Measurements from ENCODE around the gene TMEM223. TPM values are rescaled to one million over a fixed set of nuclear protein-coding genes. Genes with fewer than 3 reads are reported as not detected.
A peak's percentile ranks its signal among the peaks of the same experiment; 100 is the strongest.

Gene TMEM223
- total RNA-seq, 1 donor from 2014 or later, result 14.7 TPM

DNA sequence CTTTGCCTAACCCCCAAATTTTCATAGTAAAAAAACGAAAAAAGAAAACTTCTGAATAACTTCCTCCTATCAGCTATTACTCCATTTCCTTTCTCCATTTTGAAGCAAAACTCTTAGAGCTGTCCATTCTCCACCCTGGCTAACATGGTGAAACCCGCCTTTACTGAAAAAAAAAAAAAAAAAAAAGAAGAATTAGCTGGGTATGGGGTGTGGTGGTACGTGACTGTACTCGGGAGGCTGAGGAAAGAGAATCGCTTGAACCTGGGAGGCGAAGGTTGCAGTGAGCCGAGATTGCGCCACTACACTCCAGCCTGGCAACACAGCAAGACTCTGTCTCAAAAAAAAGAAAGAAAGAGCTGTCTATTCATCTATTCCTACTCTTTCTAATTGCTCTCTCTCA lies 24.8 kb upstream of the TMEM223 start:
- H3K4me3 Mint-ChIP-seq (ENCODE audit: unreplicated experiment), result no peak overlapping the region
- TF ChIP-seq, protein P1, sequence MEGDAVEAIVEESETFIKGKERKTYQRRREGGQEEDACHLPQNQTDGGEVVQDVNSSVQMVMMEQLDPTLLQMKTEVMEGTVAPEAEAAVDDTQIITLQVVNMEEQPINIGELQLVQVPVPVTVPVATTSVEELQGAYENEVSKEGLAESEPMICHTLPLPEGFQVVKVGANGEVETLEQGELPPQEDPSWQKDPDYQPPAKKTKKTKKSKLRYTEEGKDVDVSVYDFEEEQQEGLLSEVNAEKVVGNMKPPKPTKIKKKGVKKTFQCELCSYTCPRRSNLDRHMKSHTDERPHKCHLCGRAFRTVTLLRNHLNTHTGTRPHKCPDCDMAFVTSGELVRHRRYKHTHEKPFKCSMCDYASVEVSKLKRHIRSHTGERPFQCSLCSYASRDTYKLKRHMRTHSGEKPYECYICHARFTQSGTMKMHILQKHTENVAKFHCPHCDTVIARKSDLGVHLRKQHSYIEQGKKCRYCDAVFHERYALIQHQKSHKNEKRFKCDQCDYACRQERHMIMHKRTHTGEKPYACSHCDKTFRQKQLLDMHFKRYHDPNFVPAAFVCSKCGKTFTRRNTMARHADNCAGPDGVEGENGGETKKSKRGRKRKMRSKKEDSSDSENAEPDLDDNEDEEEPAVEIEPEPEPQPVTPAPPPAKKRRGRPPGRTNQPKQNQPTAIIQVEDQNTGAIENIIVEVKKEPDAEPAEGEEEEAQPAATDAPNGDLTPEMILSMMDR (IDR thresholded peaks at IDR 0.05), result no peak
- no peaks in the 10 kb centered on the region for H3K9me3 Mint-ChIP-seq (ENCODE audit: low read depth)
- H3K4me1 Mint-ChIP-seq (ENCODE audit: low read depth), result no peaks in the 10 kb centered on the region
- H3K27me3 Mint-ChIP-seq (ENCODE audit: low read depth), result no peaks in the 10 kb centered on the region
- H3K36me3 Mint-ChIP-seq (ENCODE audit: low read depth), result peaks cover 20% of the 10 kb centered on the region
- no peak overlapping the region for H3K27ac Mint-ChIP-seq (ENCODE audit: unreplicated experiment)
- no peak for DNase-seq (ENCODE audit: low spot score)

DNA sequence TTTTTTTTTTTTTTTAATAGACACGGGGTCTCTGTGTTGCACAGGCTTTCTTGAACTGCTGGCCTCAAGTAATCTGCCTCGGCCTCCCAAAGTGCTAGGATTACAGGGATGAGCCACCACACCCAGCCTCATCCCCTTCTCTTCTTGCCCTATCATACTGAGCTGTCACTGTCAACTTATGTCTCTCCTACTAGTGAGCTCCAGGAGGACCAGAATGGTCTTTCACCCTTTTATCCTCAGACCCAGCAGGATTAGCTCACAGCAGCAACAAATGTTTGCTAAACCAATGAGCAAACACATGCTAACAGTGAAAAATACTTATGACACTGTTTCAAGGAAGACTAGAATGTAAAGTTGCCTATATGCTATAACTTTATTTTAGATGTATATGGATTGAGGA lies 19.9 kb upstream of the TMEM223 start:
- peaks cover 13% of the 10 kb centered on the region for H3K4me1 Mint-ChIP-seq (ENCODE audit: low read depth)
- DNase-seq (ENCODE audit: low spot score), result no peak
- TF ChIP-seq, protein P1 (IDR thresholded peaks at IDR 0.05), result no peak
- peaks cover 8% of the 10 kb centered on the region for H3K36me3 Mint-ChIP-seq (ENCODE audit: low read depth)
- H3K27ac Mint-ChIP-seq (ENCODE audit: unreplicated experiment), result no peak overlapping the region
- H3K9me3 Mint-ChIP-seq (ENCODE audit: low read depth), result no peaks in the 10 kb centered on the region
- no peaks in the 10 kb centered on the region for H3K27me3 Mint-ChIP-seq (ENCODE audit: low read depth)
- H3K4me3 Mint-ChIP-seq (ENCODE audit: unreplicated experiment), result no peak overlapping the region

DNA sequence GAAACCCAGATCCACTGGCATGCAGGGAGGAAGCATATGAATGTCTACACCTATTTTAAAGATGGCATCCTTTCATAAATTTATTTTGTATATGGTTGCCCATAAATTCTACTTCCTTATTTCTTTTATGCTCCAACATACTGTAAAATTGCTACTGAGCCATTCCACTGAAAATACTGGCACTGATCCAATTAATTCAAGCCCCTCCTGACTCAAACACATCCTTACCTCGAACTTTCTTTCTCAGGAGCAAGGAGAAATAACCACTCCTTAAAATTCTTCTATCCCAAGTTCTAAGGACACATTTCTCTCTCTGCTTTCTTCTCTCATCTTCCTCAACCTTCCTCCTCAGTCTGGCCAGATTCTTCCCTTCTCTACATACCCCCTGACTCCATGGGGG lies 18.9 kb upstream of the TMEM223 start:
- H3K36me3 Mint-ChIP-seq (ENCODE audit: low read depth), result peaks cover 6% of the 10 kb centered on the region
- no peak for DNase-seq (ENCODE audit: low spot score)
- H3K27me3 Mint-ChIP-seq (ENCODE audit: low read depth), result no peaks in the 10 kb centered on the region
- TF ChIP-seq, protein P1 (IDR thresholded peaks at IDR 0.05), result no peak
- H3K9me3 Mint-ChIP-seq (ENCODE audit: low read depth), result no peaks in the 10 kb centered on the region
- H3K27ac Mint-ChIP-seq (ENCODE audit: unreplicated experiment), result peak overlapping the region; percentile 39
- H3K4me1 Mint-ChIP-seq (ENCODE audit: low read depth), result peaks cover 21% of the 10 kb centered on the region
- no peak overlapping the region for H3K4me3 Mint-ChIP-seq (ENCODE audit: unreplicated experiment)

DNA sequence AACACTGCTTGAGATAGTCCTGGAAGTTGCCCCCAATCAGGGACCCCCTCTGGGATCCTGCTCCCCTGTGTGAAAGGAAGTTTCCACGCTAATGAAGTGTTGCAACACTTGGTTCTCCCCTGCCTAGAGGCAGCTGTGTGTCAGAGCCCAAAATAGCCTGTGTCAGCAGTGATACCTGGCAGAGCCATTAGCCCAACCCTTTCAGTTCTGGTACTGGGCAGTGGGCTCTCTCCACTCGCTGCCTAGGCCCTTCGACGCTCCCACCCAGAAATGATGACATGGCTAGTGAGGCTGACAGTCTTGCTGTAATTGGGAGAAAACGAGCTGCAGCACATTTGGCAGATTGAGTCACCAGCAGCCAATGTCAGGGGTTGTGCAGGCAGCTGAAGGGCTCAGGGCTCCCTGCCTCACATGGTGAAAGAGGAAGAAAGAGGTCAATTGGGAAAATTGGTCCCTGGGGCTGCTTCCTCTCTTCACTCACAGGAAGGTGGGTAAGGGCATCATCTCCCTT lies 14.9 kb upstream of the TMEM223 start:
- no peaks in the 10 kb centered on the region for H3K9me3 Mint-ChIP-seq (ENCODE audit: low read depth)
- peaks cover 33% of the 10 kb centered on the region for H3K4me1 Mint-ChIP-seq (ENCODE audit: low read depth)
- peaks cover 6% of the 10 kb centered on the region for H3K36me3 Mint-ChIP-seq (ENCODE audit: low read depth)
- H3K27ac Mint-ChIP-seq (ENCODE audit: unreplicated experiment), result peak overlapping the region; percentile 89
- DNase-seq (ENCODE audit: low spot score), result no peak
- H3K4me3 Mint-ChIP-seq (ENCODE audit: unreplicated experiment), result peak overlapping the region; percentile 91
- TF ChIP-seq, protein P1 (IDR thresholded peaks at IDR 0.05), result no peak
- H3K27me3 Mint-ChIP-seq (ENCODE audit: low read depth), result no peaks in the 10 kb centered on the region

DNA sequence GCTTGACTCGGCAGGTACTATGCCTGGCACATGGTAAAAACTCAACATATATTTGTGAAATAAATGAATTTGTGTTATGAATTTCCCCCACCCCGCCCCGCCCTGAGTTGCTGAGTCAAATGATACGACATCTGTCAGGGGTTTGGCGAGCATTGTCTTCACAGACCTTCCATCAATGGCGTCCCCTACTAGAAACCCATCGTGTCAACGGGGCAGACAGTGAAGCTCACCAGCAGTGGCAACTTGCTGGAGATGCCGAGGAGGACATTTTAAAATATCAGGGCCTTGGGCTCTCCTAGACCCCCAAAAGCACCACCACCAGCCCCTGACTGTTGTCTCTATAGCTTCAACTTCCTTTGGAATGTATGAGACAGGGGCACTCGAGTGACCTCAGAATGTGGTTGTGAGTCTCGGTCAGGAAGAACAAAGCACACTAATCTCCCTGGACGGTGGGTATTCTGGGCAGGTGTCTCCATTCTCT lies 14.2 kb upstream of the TMEM223 start:
- TF ChIP-seq, protein P1 (IDR thresholded peaks at IDR 0.05), result no peak
- H3K36me3 Mint-ChIP-seq (ENCODE audit: low read depth), result peaks cover 10% of the 10 kb centered on the region
- DNase-seq (ENCODE audit: low spot score), result no peak
- H3K27me3 Mint-ChIP-seq (ENCODE audit: low read depth), result no peaks in the 10 kb centered on the region
- no peaks in the 10 kb centered on the region for H3K9me3 Mint-ChIP-seq (ENCODE audit: low read depth)
- peaks cover 33% of the 10 kb centered on the region for H3K4me1 Mint-ChIP-seq (ENCODE audit: low read depth)
- peak overlapping the region; percentile 95 for H3K27ac Mint-ChIP-seq (ENCODE audit: unreplicated experiment)
- peak overlapping the region; percentile 91 for H3K4me3 Mint-ChIP-seq (ENCODE audit: unreplicated experiment)
